Gastroesophageal sphincter (tissue), 3 donors: ENCODE measurements around the gene MITF.

Experiments
- EP300 ChIP-seq: sonication (generic); formaldehyde crosslinking; IDR thresholded peaks from one replicate; pipeline ENCODE4 v1.6.1; 2017; ENCODE audit warnings: antibody characterized with exemption, mild to moderate bottlenecking
- TF ChIP-seq, protein P1 (sequence below), 4 experiments: fragments of 200-600 bp in 2 of 4; fragments of 450-650 bp in 2 of 4; sonication (generic) in 1 of 4; IDR thresholded peaks; one replicate each; pipeline ENCODE4 v1.5.1; 2017 to 2019; ENCODE audit warnings: antibody characterized with exemption in 4 of 4, mild to moderate bottlenecking in 2 of 4, moderate library complexity in 2 of 4

DNA sequence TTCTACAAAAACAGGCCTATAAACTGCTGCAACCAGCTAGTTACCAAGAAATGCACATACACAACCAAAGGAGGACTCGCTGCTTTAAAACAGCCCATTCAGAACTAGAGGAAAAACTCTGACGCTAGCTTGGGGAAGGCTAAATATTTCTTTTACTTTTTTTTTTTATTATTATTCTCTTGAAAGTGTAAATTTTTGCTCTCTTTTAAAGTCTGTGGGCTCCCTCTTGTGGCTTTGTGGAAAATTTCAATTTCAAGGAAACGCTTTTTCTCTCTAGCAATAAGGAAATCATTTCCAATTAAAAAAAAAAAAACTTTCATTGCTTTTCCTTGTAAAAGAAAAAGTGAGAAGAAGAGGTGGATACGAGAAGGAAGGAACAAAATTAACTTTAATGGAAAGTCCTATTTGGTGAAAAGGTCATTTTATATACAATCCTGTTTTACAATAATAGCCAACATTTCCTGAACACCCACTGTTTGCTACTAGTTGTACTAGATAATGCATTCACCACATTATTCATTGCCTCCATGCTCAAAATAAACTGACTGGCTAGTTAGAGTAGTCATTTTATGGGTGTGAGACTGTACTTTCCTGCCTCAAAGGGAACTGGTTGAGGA is 209.1 kb downstream of the MITF start:
- TF ChIP-seq, protein P1, sequence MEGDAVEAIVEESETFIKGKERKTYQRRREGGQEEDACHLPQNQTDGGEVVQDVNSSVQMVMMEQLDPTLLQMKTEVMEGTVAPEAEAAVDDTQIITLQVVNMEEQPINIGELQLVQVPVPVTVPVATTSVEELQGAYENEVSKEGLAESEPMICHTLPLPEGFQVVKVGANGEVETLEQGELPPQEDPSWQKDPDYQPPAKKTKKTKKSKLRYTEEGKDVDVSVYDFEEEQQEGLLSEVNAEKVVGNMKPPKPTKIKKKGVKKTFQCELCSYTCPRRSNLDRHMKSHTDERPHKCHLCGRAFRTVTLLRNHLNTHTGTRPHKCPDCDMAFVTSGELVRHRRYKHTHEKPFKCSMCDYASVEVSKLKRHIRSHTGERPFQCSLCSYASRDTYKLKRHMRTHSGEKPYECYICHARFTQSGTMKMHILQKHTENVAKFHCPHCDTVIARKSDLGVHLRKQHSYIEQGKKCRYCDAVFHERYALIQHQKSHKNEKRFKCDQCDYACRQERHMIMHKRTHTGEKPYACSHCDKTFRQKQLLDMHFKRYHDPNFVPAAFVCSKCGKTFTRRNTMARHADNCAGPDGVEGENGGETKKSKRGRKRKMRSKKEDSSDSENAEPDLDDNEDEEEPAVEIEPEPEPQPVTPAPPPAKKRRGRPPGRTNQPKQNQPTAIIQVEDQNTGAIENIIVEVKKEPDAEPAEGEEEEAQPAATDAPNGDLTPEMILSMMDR (IDR thresholded peaks at IDR 0.05) = peak; percentile 49 to 72 (median 65)
- TF ChIP-seq EP300 = no peak
